ENCODE results near the gene ANXA11.

DNA sequence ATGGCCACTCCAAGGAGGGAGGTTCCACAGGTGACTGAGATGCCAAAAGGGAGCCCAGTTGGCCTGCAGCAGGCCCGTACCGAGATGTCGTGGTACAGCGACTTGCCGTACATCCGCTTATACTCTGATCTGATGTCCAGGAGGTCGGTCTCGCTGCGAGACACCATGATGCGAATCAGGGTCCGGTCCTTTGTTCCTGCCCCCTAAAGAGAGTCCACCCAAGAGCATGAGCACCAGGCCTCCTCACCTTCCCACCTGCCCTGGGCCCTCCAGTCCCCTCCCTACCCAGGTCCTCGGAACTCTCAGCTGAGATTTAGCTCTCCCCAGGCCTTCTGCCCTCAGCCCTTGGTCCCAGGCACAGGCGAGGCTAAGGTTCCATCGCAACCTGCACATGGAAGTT is 47.8 kb downstream of the ANXA11 start:
- TF ChIP-seq, protein P1, sequence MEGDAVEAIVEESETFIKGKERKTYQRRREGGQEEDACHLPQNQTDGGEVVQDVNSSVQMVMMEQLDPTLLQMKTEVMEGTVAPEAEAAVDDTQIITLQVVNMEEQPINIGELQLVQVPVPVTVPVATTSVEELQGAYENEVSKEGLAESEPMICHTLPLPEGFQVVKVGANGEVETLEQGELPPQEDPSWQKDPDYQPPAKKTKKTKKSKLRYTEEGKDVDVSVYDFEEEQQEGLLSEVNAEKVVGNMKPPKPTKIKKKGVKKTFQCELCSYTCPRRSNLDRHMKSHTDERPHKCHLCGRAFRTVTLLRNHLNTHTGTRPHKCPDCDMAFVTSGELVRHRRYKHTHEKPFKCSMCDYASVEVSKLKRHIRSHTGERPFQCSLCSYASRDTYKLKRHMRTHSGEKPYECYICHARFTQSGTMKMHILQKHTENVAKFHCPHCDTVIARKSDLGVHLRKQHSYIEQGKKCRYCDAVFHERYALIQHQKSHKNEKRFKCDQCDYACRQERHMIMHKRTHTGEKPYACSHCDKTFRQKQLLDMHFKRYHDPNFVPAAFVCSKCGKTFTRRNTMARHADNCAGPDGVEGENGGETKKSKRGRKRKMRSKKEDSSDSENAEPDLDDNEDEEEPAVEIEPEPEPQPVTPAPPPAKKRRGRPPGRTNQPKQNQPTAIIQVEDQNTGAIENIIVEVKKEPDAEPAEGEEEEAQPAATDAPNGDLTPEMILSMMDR (IDR thresholded peaks at IDR 0.05; ENCODE audit: borderline replicate concordance, extremely low read depth, low read length, poor library complexity, severe bottlenecking) = no peak
- no peak for TF ChIP-seq EZH2 (IDR thresholded peaks at IDR 0.05; ENCODE audit: borderline replicate concordance, low read depth, low read length, severe bottlenecking)

Measured in DND-41 (cell line).